Activated naive CD8-positive, alpha-beta T cell (primary cell): ENCODE measurements around the gene EPB41.
A peak's percentile ranks its signal among the peaks of the same experiment; 100 is the strongest.
"Not testable (repeated sequence)": the region's sequence is repeated elsewhere in the genome, so short reads cannot be mapped to it uniquely, and the experiment has no call there.

Source experiments
- H3K27ac Mint-ChIP-seq: one replicate; pipeline ENCODE4 v1.8.0; 2021; ENCODE audit warnings: mixed read lengths
- H3K27me3 Mint-ChIP-seq: one replicate; pipeline ENCODE4 v1.8.0; 2021; ENCODE audit warnings: mixed read lengths
- H3K36me3 Mint-ChIP-seq: one replicate; pipeline ENCODE4 v1.8.0; 2021; ENCODE audit warnings: mixed read lengths
- H3K4me1 Mint-ChIP-seq: one replicate; pipeline ENCODE4 v1.8.0; 2021; ENCODE audit warnings: low read depth, mixed read lengths
- H3K4me3 Mint-ChIP-seq: one replicate; pipeline ENCODE4 v1.8.0; 2021; ENCODE audit warnings: mild to moderate bottlenecking, mixed read lengths
- H3K9me3 Mint-ChIP-seq: one replicate; pipeline ENCODE4 v1.8.0; 2021; ENCODE audit warnings: low read depth, mixed read lengths

EPB41 gene

DNA sequence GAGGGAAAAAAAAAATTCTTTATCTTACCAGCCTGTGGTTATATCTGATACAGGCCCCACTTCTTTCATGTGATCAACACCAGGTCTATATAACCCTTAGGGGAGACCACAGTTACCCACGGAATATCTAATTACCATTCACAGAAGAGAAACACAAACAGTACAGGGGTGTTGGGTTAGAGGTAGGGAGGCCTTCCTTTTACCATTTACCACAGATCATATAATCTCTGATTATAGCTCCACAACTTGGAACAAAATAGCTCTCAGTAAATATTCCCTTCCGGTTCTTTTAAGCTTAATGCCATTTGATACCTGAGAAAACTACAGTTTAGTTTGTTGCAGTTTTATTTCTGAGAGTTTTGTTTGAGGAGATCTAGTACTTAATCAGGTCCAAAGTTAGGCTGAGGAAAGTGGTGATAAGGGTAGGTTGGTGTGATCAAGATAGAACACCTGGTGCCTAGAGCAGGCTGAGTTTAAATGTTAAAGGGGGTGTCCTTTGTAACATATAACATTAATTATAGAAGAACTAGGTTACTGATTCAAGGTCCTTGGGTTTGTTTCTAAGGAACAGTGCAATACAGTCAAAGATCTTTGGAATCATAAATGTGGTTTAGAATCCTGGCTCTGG lies 14.1 kb downstream of the EPB41 start:
- Mint-ChIP-seq H3K27me3 (no peaks in the 10 kb centered on the region), H3K4me1 (peaks cover 71% of the 10 kb centered on the region), H3K9me3 (no peaks in the 10 kb centered on the region), H3K4me3 (peak overlapping the region; percentile 67), H3K36me3 (peaks cover 3% of the 10 kb centered on the region), H3K27ac (peak overlapping the region; percentile 86)

DNA sequence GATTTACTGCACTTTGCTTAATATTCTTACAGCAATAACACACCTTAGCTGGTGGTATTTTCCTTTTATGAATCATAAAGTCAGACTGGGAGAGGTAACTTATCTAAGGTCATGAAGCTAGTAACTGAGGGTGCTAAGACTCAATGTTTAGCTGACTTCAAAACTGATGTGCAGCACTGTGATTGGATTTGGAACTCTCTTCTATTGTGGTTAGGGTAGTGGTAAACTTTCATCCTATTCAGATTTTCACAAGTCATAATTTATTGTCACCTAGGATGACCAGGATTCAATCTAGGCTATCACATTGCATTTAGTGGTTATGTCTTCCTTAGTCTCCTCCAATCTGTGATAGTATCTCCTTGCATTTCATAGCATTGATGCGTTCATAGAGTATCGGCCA lies 18.9 kb downstream of the EPB41 start:
- peak overlapping the region; percentile 64 for H3K27ac Mint-ChIP-seq
- H3K27me3 Mint-ChIP-seq: no peaks in the 10 kb centered on the region
- H3K36me3 Mint-ChIP-seq: peaks cover 6% of the 10 kb centered on the region
- H3K4me3 Mint-ChIP-seq: peak overlapping the region; percentile 64
- no peaks in the 10 kb centered on the region for H3K9me3 Mint-ChIP-seq
- H3K4me1 Mint-ChIP-seq: peaks cover 72% of the 10 kb centered on the region

DNA sequence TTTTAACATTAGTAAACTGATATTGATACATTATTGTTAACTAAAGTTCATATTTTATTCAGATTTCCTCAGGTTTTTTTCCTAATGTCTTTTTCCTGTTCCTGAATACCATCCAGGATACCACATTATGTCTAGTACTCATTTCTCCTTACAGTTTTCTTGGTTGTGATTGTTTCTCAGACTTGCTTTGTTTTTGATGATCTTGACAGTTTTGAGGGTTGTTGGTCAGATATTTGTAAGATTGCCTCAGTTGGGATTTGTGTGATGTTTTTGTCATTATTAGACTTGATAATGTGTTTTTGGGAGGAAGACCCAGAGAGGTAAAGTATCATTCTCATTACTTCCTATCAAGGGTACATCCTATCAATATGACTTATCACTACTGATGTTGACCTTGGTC lies 19.5 kb downstream of the EPB41 start:
- peak overlapping the region; percentile 8 for H3K4me3 Mint-ChIP-seq
- peaks cover 68% of the 10 kb centered on the region for H3K4me1 Mint-ChIP-seq
- H3K27me3 Mint-ChIP-seq: no peaks in the 10 kb centered on the region
- peak overlapping the region; percentile 6 for H3K27ac Mint-ChIP-seq
- peaks cover 6% of the 10 kb centered on the region for H3K36me3 Mint-ChIP-seq
- no peaks in the 10 kb centered on the region for H3K9me3 Mint-ChIP-seq

DNA sequence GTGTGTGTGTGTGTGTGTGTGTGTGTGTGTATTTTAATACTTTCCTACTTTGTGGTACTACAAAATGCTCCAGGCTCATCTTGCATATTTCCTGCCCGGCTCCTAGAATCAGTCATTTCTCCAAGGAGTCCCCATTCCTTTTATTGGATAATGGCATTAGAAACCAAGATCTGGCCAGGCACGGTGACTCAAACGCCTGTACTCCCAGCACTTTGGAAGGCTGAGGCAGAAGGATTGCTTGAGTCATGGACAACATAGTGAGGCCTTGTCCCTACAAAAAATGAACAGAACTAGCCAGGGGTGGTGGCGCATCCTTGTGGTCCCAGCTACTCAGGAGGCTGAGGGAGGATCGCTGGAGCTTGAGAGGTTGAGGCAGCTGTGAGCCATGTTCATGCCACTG lies 20.3 kb downstream of the EPB41 start:
- Mint-ChIP-seq H3K27me3 (no peaks in the 10 kb centered on the region), H3K36me3 (peaks cover 6% of the 10 kb centered on the region), H3K9me3 (no peaks in the 10 kb centered on the region), H3K27ac (peak overlapping the region; percentile 41), H3K4me3 (no peak overlapping the region), H3K4me1 (peaks cover 72% of the 10 kb centered on the region)

DNA sequence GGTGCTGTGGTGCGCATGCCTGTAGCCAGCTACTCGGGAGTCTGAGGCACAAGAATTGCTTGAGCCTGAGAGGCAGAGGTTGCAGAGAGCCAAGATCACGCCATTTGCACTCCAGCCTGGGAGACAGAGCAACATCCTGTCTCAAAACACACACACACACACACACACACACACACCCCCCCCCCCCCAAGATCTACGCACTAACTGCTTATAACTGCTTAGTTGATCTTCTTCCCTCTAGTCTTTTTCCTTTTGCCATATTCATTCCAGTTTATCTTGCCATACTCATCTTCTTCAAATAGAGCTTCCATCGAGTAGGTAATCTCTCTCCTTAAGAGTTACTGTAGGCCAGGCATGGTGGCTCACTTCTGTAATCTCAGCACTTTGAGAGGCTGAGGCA lies 20.9 kb downstream of the EPB41 start:
- peaks cover 75% of the 10 kb centered on the region for H3K4me1 Mint-ChIP-seq
- no peak overlapping the region for H3K27ac Mint-ChIP-seq
- H3K27me3 Mint-ChIP-seq: no peaks in the 10 kb centered on the region
- peaks cover 6% of the 10 kb centered on the region for H3K36me3 Mint-ChIP-seq
- no peak overlapping the region for H3K4me3 Mint-ChIP-seq
- H3K9me3 Mint-ChIP-seq: no peaks in the 10 kb centered on the region

DNA sequence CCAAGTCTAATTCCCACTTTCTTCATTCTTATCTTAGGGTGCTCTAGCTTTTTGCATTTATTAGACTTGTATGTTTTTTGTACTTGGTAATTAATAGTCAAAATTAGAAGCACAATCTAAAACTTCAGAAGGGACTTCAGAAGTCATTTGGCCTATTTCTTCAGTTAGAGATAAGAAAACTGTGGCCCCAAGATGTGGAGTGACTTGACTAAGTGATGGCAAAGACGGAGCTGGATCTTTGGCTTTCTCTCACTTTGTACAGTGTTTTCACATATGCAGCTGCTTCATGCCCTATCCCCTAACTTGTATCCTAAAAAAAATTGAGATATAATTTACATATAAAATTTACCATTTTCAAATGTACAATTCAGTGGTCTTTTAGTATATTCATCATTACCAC lies 21.7 kb downstream of the EPB41 start:
- H3K9me3 Mint-ChIP-seq: no peaks in the 10 kb centered on the region
- H3K36me3 Mint-ChIP-seq: peaks cover 6% of the 10 kb centered on the region
- peak overlapping the region; percentile 58 for H3K27ac Mint-ChIP-seq
- H3K4me3 Mint-ChIP-seq: no peak overlapping the region
- H3K27me3 Mint-ChIP-seq: no peaks in the 10 kb centered on the region
- peaks cover 76% of the 10 kb centered on the region for H3K4me1 Mint-ChIP-seq

DNA sequence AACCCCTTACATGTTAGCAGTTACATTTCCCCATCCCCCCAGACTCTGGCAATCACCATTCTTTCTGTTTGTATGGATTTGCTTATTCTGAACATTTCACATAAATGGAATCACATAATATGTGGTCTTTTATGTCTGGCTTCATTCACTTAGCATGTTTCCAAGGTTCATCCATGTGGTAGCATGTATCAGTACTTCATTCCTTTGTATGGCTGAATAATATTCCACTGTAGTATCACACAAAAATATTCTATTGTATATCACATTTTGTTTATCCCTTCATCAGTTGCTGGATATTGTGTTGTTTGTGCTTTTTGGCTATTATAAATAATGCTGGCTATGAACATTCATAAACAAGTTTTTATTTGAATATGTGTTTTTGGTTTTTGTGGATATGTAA lies 22.2 kb downstream of the EPB41 start:
- peaks cover 78% of the 10 kb centered on the region for H3K4me1 Mint-ChIP-seq
- H3K36me3 Mint-ChIP-seq: peaks cover 6% of the 10 kb centered on the region
- no peaks in the 10 kb centered on the region for H3K9me3 Mint-ChIP-seq
- no peaks in the 10 kb centered on the region for H3K27me3 Mint-ChIP-seq
- no peak overlapping the region for H3K4me3 Mint-ChIP-seq
- peak overlapping the region; percentile 58 for H3K27ac Mint-ChIP-seq

DNA sequence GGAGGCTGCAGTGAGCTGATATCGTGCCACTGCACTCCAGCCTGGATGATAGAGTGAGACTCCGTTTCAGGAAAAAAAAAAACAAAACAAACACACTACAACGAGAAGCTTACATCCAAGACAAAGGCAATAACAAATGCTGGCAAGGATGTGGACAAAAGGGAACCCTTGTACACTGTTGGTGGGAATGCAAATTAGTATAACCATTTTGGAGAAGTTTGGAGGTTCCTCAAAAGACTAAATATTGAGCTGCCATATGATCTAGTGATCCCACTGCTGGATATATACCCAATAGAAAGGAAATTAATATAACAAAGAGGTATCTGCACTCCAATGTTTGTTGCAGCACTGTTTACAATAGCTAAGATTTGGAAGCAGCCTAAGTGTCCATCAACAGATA lies 29.2 kb downstream of the EPB41 start:
- not testable (repeated sequence) for H3K4me3 Mint-ChIP-seq, H3K27me3 Mint-ChIP-seq, H3K9me3 Mint-ChIP-seq, H3K36me3 Mint-ChIP-seq
- Mint-ChIP-seq H3K4me1 (peaks cover 63% of the 10 kb centered on the region), H3K27ac (peak overlapping the region; percentile 74)

DNA sequence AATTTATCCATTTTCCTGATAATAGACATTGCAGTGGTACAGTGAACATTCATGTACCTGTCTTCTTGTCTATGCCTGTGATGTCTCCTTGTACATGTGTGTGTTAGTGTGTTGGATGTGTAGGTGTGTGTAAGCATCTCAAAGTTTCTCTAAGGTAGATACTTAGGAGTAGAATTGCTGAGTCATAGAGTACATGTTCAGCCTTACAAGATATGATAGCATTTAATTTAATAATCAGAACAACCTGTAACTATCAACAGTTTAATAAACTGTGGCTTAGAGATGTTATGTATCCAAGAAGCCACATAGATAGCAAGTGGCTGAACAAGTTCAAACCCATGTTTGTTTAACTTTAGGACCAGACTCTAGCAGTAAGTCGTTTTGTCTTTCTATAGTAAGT lies 35.6 kb downstream of the EPB41 start:
- H3K9me3 Mint-ChIP-seq: no peaks in the 10 kb centered on the region
- peak overlapping the region; percentile 80 for H3K27ac Mint-ChIP-seq
- peaks cover 59% of the 10 kb centered on the region for H3K4me1 Mint-ChIP-seq
- H3K27me3 Mint-ChIP-seq: no peaks in the 10 kb centered on the region
- H3K36me3 Mint-ChIP-seq: peaks cover 6% of the 10 kb centered on the region
- no peak overlapping the region for H3K4me3 Mint-ChIP-seq

DNA sequence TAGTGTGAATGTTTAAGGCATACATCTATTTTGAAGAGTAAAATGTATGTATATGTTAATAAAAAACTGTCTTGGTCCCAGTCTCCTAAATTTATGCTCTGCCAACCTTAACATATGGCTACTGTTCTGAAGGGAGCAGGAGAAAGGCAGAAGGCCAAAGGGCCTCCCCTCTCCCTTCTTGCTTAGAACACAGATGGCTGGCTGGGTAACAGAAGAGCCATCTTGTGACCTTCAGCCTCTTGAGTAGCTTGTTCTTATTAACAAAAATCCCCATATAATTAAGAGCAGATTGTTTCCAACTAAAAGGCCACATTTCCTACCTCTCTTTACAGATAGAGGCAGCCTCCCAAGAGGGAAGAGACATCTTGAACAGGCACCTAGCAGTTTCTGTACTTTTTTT lies 36.1 kb downstream of the EPB41 start:
- peak overlapping the region; percentile 66 for H3K27ac Mint-ChIP-seq
- peaks cover 60% of the 10 kb centered on the region for H3K4me1 Mint-ChIP-seq
- H3K9me3 Mint-ChIP-seq: no peaks in the 10 kb centered on the region
- H3K36me3 Mint-ChIP-seq: peaks cover 6% of the 10 kb centered on the region
- no peaks in the 10 kb centered on the region for H3K27me3 Mint-ChIP-seq
- H3K4me3 Mint-ChIP-seq: no peak overlapping the region

DNA sequence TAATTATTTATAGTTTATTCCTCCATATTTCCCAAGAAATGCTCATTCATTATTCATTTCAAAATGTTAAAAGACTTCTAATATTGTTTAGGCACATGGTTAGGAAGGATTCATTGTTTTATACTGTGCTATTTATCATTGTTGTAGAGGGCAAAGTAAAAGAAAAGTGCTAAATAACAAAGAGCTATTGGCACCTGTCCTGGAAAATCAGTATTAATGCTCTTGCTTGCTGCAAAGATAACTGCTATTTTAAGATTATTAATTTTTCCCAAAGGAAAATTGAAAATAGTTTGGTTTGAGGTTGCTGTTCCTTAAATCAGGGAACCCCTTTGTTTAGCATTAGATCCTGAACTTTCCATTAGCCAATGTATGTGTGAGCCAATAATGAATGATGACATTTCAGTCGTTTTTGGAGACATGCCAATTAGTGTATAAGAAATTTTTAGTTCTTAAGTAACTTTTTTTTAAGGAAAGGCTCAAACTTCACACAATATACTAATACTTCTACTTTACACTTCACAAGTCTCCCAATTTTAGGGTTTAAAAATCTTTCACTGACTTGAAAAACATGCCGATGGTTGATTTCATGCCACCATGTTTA lies 39.9 kb downstream of the EPB41 start:
- H3K4me3 Mint-ChIP-seq: no peak overlapping the region
- H3K27ac Mint-ChIP-seq: no peak overlapping the region
- H3K4me1 Mint-ChIP-seq: peaks cover 68% of the 10 kb centered on the region
- H3K27me3 Mint-ChIP-seq: no peaks in the 10 kb centered on the region
- H3K9me3 Mint-ChIP-seq: no peaks in the 10 kb centered on the region
- H3K36me3 Mint-ChIP-seq: peaks cover 6% of the 10 kb centered on the region

DNA sequence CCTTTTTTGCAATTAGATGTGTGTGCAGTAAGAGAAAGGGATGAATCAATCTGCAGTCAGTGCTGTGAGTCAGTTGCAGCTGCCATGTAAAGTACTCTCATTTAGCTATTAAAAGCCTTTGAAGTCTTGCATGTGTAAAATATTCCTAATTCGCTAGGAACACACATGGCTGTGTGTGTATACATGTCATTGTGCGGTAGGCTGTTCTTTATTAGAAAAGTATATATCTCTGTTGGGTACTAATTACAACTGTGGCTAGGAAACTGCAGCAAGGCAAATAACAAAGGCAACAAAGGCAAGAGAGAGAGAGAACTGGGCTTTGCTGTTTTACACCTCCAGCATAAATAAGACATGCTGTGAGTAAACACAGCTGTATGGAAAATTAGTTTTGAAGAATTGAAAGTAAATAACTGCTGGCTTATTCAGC lies 41.7 kb downstream of the EPB41 start:
- Mint-ChIP-seq H3K27ac (peak overlapping the region; percentile 55), H3K4me1 (peaks cover 63% of the 10 kb centered on the region), H3K9me3 (no peaks in the 10 kb centered on the region), H3K27me3 (no peaks in the 10 kb centered on the region), H3K36me3 (peaks cover 3% of the 10 kb centered on the region), H3K4me3 (no peak overlapping the region)

DNA sequence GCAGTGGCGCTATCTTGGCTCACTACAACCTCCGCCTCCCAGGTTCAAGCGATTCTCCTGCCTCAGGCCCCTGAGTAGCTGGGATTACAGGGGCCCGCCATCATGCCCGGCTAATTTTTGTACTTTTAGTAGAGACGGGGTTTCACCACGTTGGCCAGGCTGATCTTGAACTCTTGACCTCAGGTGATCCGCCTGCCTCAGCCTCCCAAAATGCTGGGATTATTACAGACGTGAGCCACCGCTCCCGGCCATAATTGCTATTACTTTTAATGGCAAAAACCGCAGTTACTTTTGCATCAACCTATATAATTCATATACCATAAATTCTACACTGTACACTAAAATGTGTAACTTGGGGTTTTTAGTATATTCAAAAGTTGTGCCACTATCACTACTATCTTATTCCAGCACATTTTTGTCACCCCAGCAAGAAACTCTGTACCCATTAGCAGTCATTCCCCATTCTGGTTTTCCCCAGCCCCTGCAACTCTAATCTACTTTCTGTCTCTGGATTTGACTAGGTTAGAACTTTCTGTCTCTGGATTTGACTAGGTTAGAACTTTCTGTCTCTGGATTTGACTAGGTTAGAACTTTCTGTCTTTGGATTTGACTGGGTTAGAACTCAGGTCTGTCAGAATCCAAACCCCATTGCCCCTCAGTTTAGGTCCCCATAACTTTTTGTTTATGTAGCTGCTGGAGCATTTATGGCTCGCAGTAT lies 47.9 kb downstream of the EPB41 start:
- H3K27me3 Mint-ChIP-seq, H3K36me3 Mint-ChIP-seq, H3K9me3 Mint-ChIP-seq: not testable (repeated sequence)
- H3K4me3 Mint-ChIP-seq: peak overlapping the region; percentile 7
- peak overlapping the region; percentile 84 for H3K27ac Mint-ChIP-seq
- H3K4me1 Mint-ChIP-seq: peaks cover 68% of the 10 kb centered on the region

DNA sequence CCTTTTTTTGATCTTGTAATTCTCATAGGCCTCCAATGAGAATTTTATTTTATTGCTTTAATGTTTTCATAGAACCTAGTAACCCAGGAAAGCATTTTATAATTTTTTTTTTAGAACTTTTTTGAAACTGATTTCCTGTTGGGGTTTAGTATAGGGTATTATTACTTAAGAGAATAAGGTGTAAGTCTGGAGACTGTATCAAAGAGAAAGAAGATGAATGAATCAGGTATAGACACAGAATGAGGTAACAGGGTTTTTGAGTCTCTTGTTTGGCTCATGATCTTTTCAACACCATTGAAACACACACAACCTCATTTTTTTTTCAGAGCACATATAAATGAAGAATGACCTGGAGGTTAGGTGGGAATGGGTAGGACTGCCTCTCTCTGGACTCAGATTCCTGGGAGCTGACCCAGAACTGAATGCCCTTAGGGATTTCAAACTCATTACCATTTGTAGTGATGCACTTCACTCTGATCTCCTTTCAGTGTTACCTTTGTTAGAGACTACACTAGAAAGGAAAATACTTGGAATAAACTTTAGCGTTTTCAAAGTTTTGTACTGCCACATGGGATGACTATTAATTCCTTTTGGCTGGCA lies 51.0 kb downstream of the EPB41 start:
- Mint-ChIP-seq H3K4me3 (peak overlapping the region; percentile 23), H3K4me1 (peaks cover 62% of the 10 kb centered on the region), H3K27ac (peak overlapping the region; percentile 73), H3K36me3 (peaks cover 3% of the 10 kb centered on the region), H3K27me3 (no peaks in the 10 kb centered on the region), H3K9me3 (no peaks in the 10 kb centered on the region)

DNA sequence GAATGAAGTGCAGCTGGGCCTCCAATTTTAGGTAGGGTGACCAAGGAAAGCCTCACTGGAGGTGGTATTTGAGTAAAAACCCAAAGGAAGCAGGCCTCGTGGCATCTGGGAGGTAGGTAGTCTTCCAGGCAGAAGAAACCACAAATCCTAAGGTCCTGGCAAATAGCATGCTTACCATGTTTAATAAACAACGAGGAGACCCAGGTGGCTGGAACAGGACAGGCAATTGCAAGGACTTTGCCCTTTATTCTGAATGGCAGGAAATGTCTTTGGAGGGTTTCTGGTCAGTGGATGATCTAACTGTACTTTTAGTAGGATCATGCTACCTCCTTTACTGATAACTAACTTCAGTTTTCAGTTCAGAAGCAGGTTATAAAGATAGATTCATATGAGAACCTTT lies 52.2 kb downstream of the EPB41 start:
- H3K4me3 Mint-ChIP-seq: no peak overlapping the region
- no peaks in the 10 kb centered on the region for H3K9me3 Mint-ChIP-seq
- no peaks in the 10 kb centered on the region for H3K27me3 Mint-ChIP-seq
- H3K4me1 Mint-ChIP-seq: peaks cover 64% of the 10 kb centered on the region
- peaks cover 3% of the 10 kb centered on the region for H3K36me3 Mint-ChIP-seq
- peak overlapping the region; percentile 24 for H3K27ac Mint-ChIP-seq
